ENCODE data around the gene SLC25A21.

SLC25A21 gene

GRCh38 chr14:36949371-36949770 is 223.0 kb downstream of the SLC25A21 start:
- no peaks in the 10 kb centered on the region for H3K9me3 Mint-ChIP-seq
- DNase-seq (no peak), ATAC-seq (no peak)
- no peaks in the 10 kb centered on the region for H3K4me1 Mint-ChIP-seq
- H3K27me3 Mint-ChIP-seq = no peaks in the 10 kb centered on the region
- H3K4me3 Mint-ChIP-seq = no peak overlapping the region
- H3K27ac Mint-ChIP-seq = no peak overlapping the region

- Mint-ChIP-seq H3K4me1 (no peaks in the 10 kb centered on the region), H3K4me3 (no peak overlapping the region), H3K9me3 (no peaks in the 10 kb centered on the region), H3K27ac (no peak overlapping the region), H3K27me3 (no peaks in the 10 kb centered on the region)
- no peak for DNase-seq
- ATAC-seq = no peak
Observed at GRCh38 chr14:36948157-36948859, 224.1 kb downstream of the SLC25A21 start.

- Mint-ChIP-seq H3K27me3 (no peaks in the 10 kb centered on the region), H3K9me3 (no peaks in the 10 kb centered on the region), H3K27ac (no peak overlapping the region), H3K4me1 (no peaks in the 10 kb centered on the region), H3K4me3 (no peak overlapping the region)
- DNase-seq = no peak
- no peak for ATAC-seq
Observed at GRCh38 chr14:36947362-36947761, 225.0 kb downstream of the SLC25A21 start.

- Mint-ChIP-seq H3K27me3 (no peaks in the 10 kb centered on the region), H3K27ac (no peak overlapping the region), H3K4me3 (no peak overlapping the region), H3K9me3 (no peaks in the 10 kb centered on the region), H3K4me1 (no peaks in the 10 kb centered on the region)
- DNase-seq (no peak), ATAC-seq (no peak)
Observed at GRCh38 chr14:36946872-36947271, 225.5 kb downstream of the SLC25A21 start.

- Mint-ChIP-seq H3K9me3 (no peaks in the 10 kb centered on the region), H3K4me3 (no peak overlapping the region), H3K4me1 (no peaks in the 10 kb centered on the region), H3K27me3 (no peaks in the 10 kb centered on the region), H3K27ac (no peak overlapping the region)
- no peak for DNase-seq
- ATAC-seq = no peak
Observed at GRCh38 chr14:36944307-36945010, 227.9 kb downstream of the SLC25A21 start.

GRCh38 chr14:36942522-36943245 is 229.7 kb downstream of the SLC25A21 start:
- Mint-ChIP-seq H3K4me1 (no peaks in the 10 kb centered on the region), H3K9me3 (no peaks in the 10 kb centered on the region), H3K27ac (no peak overlapping the region), H3K27me3 (no peaks in the 10 kb centered on the region), H3K4me3 (no peak overlapping the region)
- ATAC-seq = no peak
- DNase-seq = no peak

GRCh38 chr14:36941783-36942521 is 230.5 kb downstream of the SLC25A21 start:
- Mint-ChIP-seq H3K4me1 (no peaks in the 10 kb centered on the region), H3K27ac (no peak overlapping the region), H3K9me3 (no peaks in the 10 kb centered on the region), H3K27me3 (no peaks in the 10 kb centered on the region), H3K4me3 (no peak overlapping the region)
- ATAC-seq (peak; percentile 60), DNase-seq (peak; percentile 36 to 38)

- no peaks in the 10 kb centered on the region for H3K4me1 Mint-ChIP-seq
- H3K27me3 Mint-ChIP-seq = no peaks in the 10 kb centered on the region
- no peak overlapping the region for H3K27ac Mint-ChIP-seq
- H3K9me3 Mint-ChIP-seq = no peaks in the 10 kb centered on the region
- DNase-seq = no peak
- ATAC-seq = no peak
- no peak overlapping the region for H3K4me3 Mint-ChIP-seq
Observed at GRCh38 chr14:36940476-36940875, 231.9 kb downstream of the SLC25A21 start.

- no peaks in the 10 kb centered on the region for H3K9me3 Mint-ChIP-seq
- H3K27me3 Mint-ChIP-seq = no peaks in the 10 kb centered on the region
- no peak overlapping the region for H3K4me3 Mint-ChIP-seq
- H3K4me1 Mint-ChIP-seq = no peaks in the 10 kb centered on the region
- DNase-seq (no peak), ATAC-seq (no peak)
- no peak overlapping the region for H3K27ac Mint-ChIP-seq
Observed at GRCh38 chr14:36939265-36939664, 233.1 kb downstream of the SLC25A21 start.

- H3K4me1 Mint-ChIP-seq = no peaks in the 10 kb centered on the region
- no peaks in the 10 kb centered on the region for H3K9me3 Mint-ChIP-seq
- no peaks in the 10 kb centered on the region for H3K27me3 Mint-ChIP-seq
- H3K27ac Mint-ChIP-seq = no peak overlapping the region
- ATAC-seq (no peak), DNase-seq (no peak)
- no peak overlapping the region for H3K4me3 Mint-ChIP-seq
Observed at GRCh38 chr14:36938678-36939077, 233.7 kb downstream of the SLC25A21 start.

GRCh38 chr14:36935976-36936678 is 236.3 kb downstream of the SLC25A21 start:
- Mint-ChIP-seq H3K4me3 (no peak overlapping the region), H3K4me1 (no peaks in the 10 kb centered on the region), H3K9me3 (peaks cover 0 to 4% of the 10 kb centered on the region in 2 donors), H3K27me3 (no peaks in the 10 kb centered on the region), H3K27ac (no peak overlapping the region)
- no peak for DNase-seq
- no peak for ATAC-seq

- Mint-ChIP-seq H3K27me3 (no peaks in the 10 kb centered on the region), H3K4me3 (no peak overlapping the region), H3K4me1 (no peaks in the 10 kb centered on the region), H3K27ac (no peak overlapping the region), H3K9me3 (peaks cover 0 to 4% of the 10 kb centered on the region in 2 donors)
- DNase-seq (no peak), ATAC-seq (no peak)
Observed at GRCh38 chr14:36934304-36934703, 238.1 kb downstream of the SLC25A21 start.

- DNase-seq (no peak), ATAC-seq (no peak)
- H3K27me3 Mint-ChIP-seq = no peaks in the 10 kb centered on the region
- H3K27ac Mint-ChIP-seq = no peak overlapping the region
- H3K4me3 Mint-ChIP-seq = no peak overlapping the region
- H3K9me3 Mint-ChIP-seq = peaks cover 0 to 4% of the 10 kb centered on the region in 2 donors
- H3K4me1 Mint-ChIP-seq = no peaks in the 10 kb centered on the region
Observed at GRCh38 chr14:36931791-36932190, 240.6 kb downstream of the SLC25A21 start.

GRCh38 chr14:36928432-36928831 is 244.0 kb downstream of the SLC25A21 start:
- Mint-ChIP-seq H3K9me3 (peaks cover 0 to 4% of the 10 kb centered on the region in 2 donors), H3K27me3 (no peaks in the 10 kb centered on the region), H3K4me3 (no peak overlapping the region), H3K4me1 (no peaks in the 10 kb centered on the region), H3K27ac (no peak overlapping the region)
- ATAC-seq = no peak
- DNase-seq = no peak

- Mint-ChIP-seq H3K9me3 (no peaks in the 10 kb centered on the region), H3K4me3 (no peak overlapping the region), H3K4me1 (no peaks in the 10 kb centered on the region), H3K27me3 (no peaks in the 10 kb centered on the region), H3K27ac (peak overlapping the region in 1 of 2 donors; percentile 10)
- ATAC-seq = no peak
- no peak for DNase-seq
Observed at GRCh38 chr14:36925094-36925493, 247.3 kb downstream of the SLC25A21 start.

All from stimulated activated naive CD8-positive, alpha-beta T cell treated with anti-CD3 and anti-CD28 coated beads, Interleukin-15, amount 100 ng/mL, for 72 hours (primary cell).